K562 treated with DMSO at 1 percent for 48 hours (cell line): Measurements from ENCODE around the gene EXOC4. TPM values are rescaled to one million over a fixed set of nuclear protein-coding genes. Genes with fewer than 3 reads are reported as not detected.

ENCODE experiments used
- total RNA-seq: library from RNA; unstranded; fragments of 300-600 nt; gene quantifications from 2 replicates; pipeline ENCODE4 v1.2.3, GENCODE V29; 2022; ENCODE audit warnings: low replicate concordance; ENCODE audit errors: extremely low read depth

The EXOC4 gene
- not detected in 2 replicates for total RNA-seq

GRCh38 chr7:133252858-133253518, at the start of gene EXOC4:
Gene EXOC4, plus strand, starts transcription at chr7:133253078.

Other genes starting within 250 kb of the EXOC4 start
- not detected in 2 replicates for gene CHCHD3, start 171.0 kb upstream of the EXOC4 start, total RNA-seq